BLaER1 treated with 17β-estradiol and CSF1 and Interleukin-3, amounts not matched to agents 10 nM and 100 nM (cell line): ENCODE results near the gene PAQR9.

Experiments
- H3K27ac ChIP-seq, 11 experiments: shearing (Covaris generic); formaldehyde crosslinking; 2 replicates each; pipeline ENCODE4 v1.8.1; 2022
- H3K27me3 ChIP-seq, 11 experiments: shearing (Covaris generic); formaldehyde crosslinking; 2 replicates each; pipeline ENCODE4 v1.8.1; 2022
- H3K36me3 ChIP-seq, 11 experiments: shearing (Covaris generic); formaldehyde crosslinking; 2 replicates each; pipeline ENCODE4 v1.8.1; 2022
- H3K4me1 ChIP-seq, 10 experiments: shearing (Covaris generic); formaldehyde crosslinking; 2 replicates each; pipeline ENCODE4 v1.8.1; 2022
- H3K4me2 ChIP-seq, 11 experiments: shearing (Covaris generic); formaldehyde crosslinking; 2 replicates each; pipeline ENCODE4 v1.8.1; 2022
- H3K4me3 ChIP-seq, 10 experiments: shearing (Covaris generic); formaldehyde crosslinking; 2 replicates each; pipeline ENCODE4 v1.8.1; 2022
- H3K9ac ChIP-seq, 11 experiments: shearing (Covaris generic); formaldehyde crosslinking; 2 replicates each; pipeline ENCODE4 v1.8.1; 2022
- H3K9me3 ChIP-seq, 11 experiments: shearing (Covaris generic); formaldehyde crosslinking; replicated peaks in 1 of 11; 2 replicates each; pipeline ENCODE4 v1.8.1; 2022
- H4K20me1 ChIP-seq, 11 experiments: shearing (Covaris generic); formaldehyde crosslinking; 2 replicates each; pipeline ENCODE4 v1.8.1; 2022
- Cebpa-rat ChIP-seq, 11 experiments: shearing (Covaris generic); IDR thresholded peaks; 2 replicates each; pipeline ENCODE4 v1.8.1; 2022

The PAQR9 gene

GRCh38 chr3:142940000-142940399 lies 23.5 kb downstream of the PAQR9 start:
- Histone ChIP-seq H3K27ac (no peak overlapping the region), H3K4me1 (peaks cover 0 to 10% (median 0%) of the 10 kb centered on the region in 10 experiments; a peak in 2 of 20 replicates), H3K27me3 (no peaks in the 10 kb centered on the region), H3K36me3 (no peaks in the 10 kb centered on the region), H4K20me1 (no peaks in the 10 kb centered on the region), H3K9me3 (no peaks in the 10 kb centered on the region), H3K4me3 (no peak overlapping the region), H3K9ac (no peak overlapping the region), H3K4me2 (no peak overlapping the region)
- TF ChIP-seq Cebpa-rat (IDR thresholded peaks at IDR 0.05): no peak

GRCh38 chr3:142935963-142936362 lies 27.5 kb downstream of the PAQR9 start:
- H3K4me1 ChIP-seq: no peaks in the 10 kb centered on the region
- H3K9ac ChIP-seq: no peak overlapping the region
- no peak for TF ChIP-seq Cebpa-rat (IDR thresholded peaks at IDR 0.05)
- no peaks in the 10 kb centered on the region for H3K27me3 ChIP-seq
- no peak overlapping the region for H3K4me2 ChIP-seq
- no peak overlapping the region for H3K4me3 ChIP-seq
- H3K36me3 ChIP-seq: no peaks in the 10 kb centered on the region
- H3K9me3 ChIP-seq: no peaks in the 10 kb centered on the region
- no peak overlapping the region for H3K27ac ChIP-seq
- H4K20me1 ChIP-seq: no peaks in the 10 kb centered on the region

- Histone ChIP-seq H3K9me3 (no peaks in the 10 kb centered on the region), H3K4me2 (no peak overlapping the region), H3K36me3 (no peaks in the 10 kb centered on the region), H3K4me1 (no peaks in the 10 kb centered on the region), H3K27me3 (no peaks in the 10 kb centered on the region), H3K4me3 (no peak overlapping the region), H3K27ac (no peak overlapping the region), H3K9ac (no peak overlapping the region), H4K20me1 (no peaks in the 10 kb centered on the region)
- no peak for TF ChIP-seq Cebpa-rat (IDR thresholded peaks at IDR 0.05)
Measured at GRCh38 chr3:142934887-142935269, 28.6 kb downstream of the PAQR9 start.

GRCh38 chr3:142934128-142934886 lies 29.2 kb downstream of the PAQR9 start:
- Histone ChIP-seq H3K4me3 (no peak overlapping the region), H3K4me2 (no peak overlapping the region), H3K9me3 (no peaks in the 10 kb centered on the region), H3K9ac (no peak overlapping the region), H3K36me3 (no peaks in the 10 kb centered on the region), H3K27ac (no peak overlapping the region), H3K27me3 (no peaks in the 10 kb centered on the region), H3K4me1 (no peaks in the 10 kb centered on the region), H4K20me1 (no peaks in the 10 kb centered on the region)
- no peak; a peak in 1 of 22 replicates for TF ChIP-seq Cebpa-rat (IDR thresholded peaks at IDR 0.05)

- H3K4me1 ChIP-seq: no peaks in the 10 kb centered on the region
- no peak for TF ChIP-seq Cebpa-rat (IDR thresholded peaks at IDR 0.05)
- H3K4me3 ChIP-seq: no peak overlapping the region
- no peaks in the 10 kb centered on the region for H4K20me1 ChIP-seq
- H3K27me3 ChIP-seq: no peaks in the 10 kb centered on the region
- no peaks in the 10 kb centered on the region for H3K9me3 ChIP-seq
- no peak overlapping the region for H3K4me2 ChIP-seq
- H3K9ac ChIP-seq: no peak overlapping the region
- no peaks in the 10 kb centered on the region for H3K36me3 ChIP-seq
- no peak overlapping the region for H3K27ac ChIP-seq
Measured at GRCh38 chr3:142931222-142931621, 32.3 kb downstream of the PAQR9 start.

GRCh38 chr3:142930463-142930862 lies 33.0 kb downstream of the PAQR9 start:
- no peak overlapping the region for H3K27ac ChIP-seq
- no peaks in the 10 kb centered on the region for H4K20me1 ChIP-seq
- no peak overlapping the region for H3K4me2 ChIP-seq
- H3K4me3 ChIP-seq: no peak overlapping the region
- H3K4me1 ChIP-seq: no peaks in the 10 kb centered on the region
- no peaks in the 10 kb centered on the region for H3K27me3 ChIP-seq
- no peak for TF ChIP-seq Cebpa-rat (IDR thresholded peaks at IDR 0.05)
- H3K36me3 ChIP-seq: no peaks in the 10 kb centered on the region
- no peak overlapping the region for H3K9ac ChIP-seq
- H3K9me3 ChIP-seq: no peaks in the 10 kb centered on the region

GRCh38 chr3:142929890-142930289 lies 33.6 kb downstream of the PAQR9 start:
- H3K9ac ChIP-seq: no peak overlapping the region
- H3K4me1 ChIP-seq: no peaks in the 10 kb centered on the region
- H3K9me3 ChIP-seq: no peaks in the 10 kb centered on the region
- H3K36me3 ChIP-seq: no peaks in the 10 kb centered on the region
- no peak for TF ChIP-seq Cebpa-rat (IDR thresholded peaks at IDR 0.05)
- H4K20me1 ChIP-seq: no peaks in the 10 kb centered on the region
- H3K27me3 ChIP-seq: no peaks in the 10 kb centered on the region
- no peak overlapping the region for H3K27ac ChIP-seq
- H3K4me3 ChIP-seq: no peak overlapping the region
- no peak overlapping the region for H3K4me2 ChIP-seq

GRCh38 chr3:142929109-142929508 lies 34.4 kb downstream of the PAQR9 start:
- TF ChIP-seq Cebpa-rat (IDR thresholded peaks at IDR 0.05): no peak
- no peaks in the 10 kb centered on the region for H3K36me3 ChIP-seq
- no peak overlapping the region for H3K4me2 ChIP-seq
- H3K4me1 ChIP-seq: no peaks in the 10 kb centered on the region
- H4K20me1 ChIP-seq: no peaks in the 10 kb centered on the region
- no peak overlapping the region for H3K27ac ChIP-seq
- no peak overlapping the region for H3K4me3 ChIP-seq
- peaks cover 0 to 3% (median 0%) of the 10 kb centered on the region in 11 experiments; a peak in 3 of 22 replicates for H3K9me3 ChIP-seq
- H3K27me3 ChIP-seq: no peaks in the 10 kb centered on the region
- H3K9ac ChIP-seq: no peak overlapping the region

- H3K4me3 ChIP-seq: no peak overlapping the region
- H3K4me1 ChIP-seq: no peaks in the 10 kb centered on the region
- H3K4me2 ChIP-seq: no peak overlapping the region
- peaks cover 0 to 6% (median 0%) of the 10 kb centered on the region in 11 experiments; a peak in 4 of 22 replicates for H3K9me3 ChIP-seq
- no peaks in the 10 kb centered on the region for H3K27me3 ChIP-seq
- TF ChIP-seq Cebpa-rat (IDR thresholded peaks at IDR 0.05): no peak
- no peaks in the 10 kb centered on the region for H4K20me1 ChIP-seq
- H3K36me3 ChIP-seq: no peaks in the 10 kb centered on the region
- no peak overlapping the region for H3K9ac ChIP-seq
- H3K27ac ChIP-seq: no peak overlapping the region
Measured at GRCh38 chr3:142926368-142926944, 37.0 kb downstream of the PAQR9 start.

- Histone ChIP-seq H3K4me3 (no peak overlapping the region), H3K27ac (no peak overlapping the region), H3K4me2 (no peak overlapping the region), H3K9ac (no peak overlapping the region), H3K27me3 (no peaks in the 10 kb centered on the region), H3K4me1 (no peaks in the 10 kb centered on the region), H3K9me3 (peaks cover 0 to 6% (median 0%) of the 10 kb centered on the region in 11 experiments; a peak in 4 of 22 replicates), H3K36me3 (no peaks in the 10 kb centered on the region), H4K20me1 (no peaks in the 10 kb centered on the region)
- TF ChIP-seq Cebpa-rat (IDR thresholded peaks at IDR 0.05): no peak
Measured at GRCh38 chr3:142925140-142925539, 38.3 kb downstream of the PAQR9 start.
